ENCODE results near the gene GATA5. TPM values are rescaled to one million over a fixed set of nuclear protein-coding genes. Genes with fewer than 3 reads are reported as not detected.

GATA5 gene
- total and polyA plus RNA-seq, 8 donors = 0.02 to 0.34 (median 0.15) TPM; not detected in 5

DNA sequence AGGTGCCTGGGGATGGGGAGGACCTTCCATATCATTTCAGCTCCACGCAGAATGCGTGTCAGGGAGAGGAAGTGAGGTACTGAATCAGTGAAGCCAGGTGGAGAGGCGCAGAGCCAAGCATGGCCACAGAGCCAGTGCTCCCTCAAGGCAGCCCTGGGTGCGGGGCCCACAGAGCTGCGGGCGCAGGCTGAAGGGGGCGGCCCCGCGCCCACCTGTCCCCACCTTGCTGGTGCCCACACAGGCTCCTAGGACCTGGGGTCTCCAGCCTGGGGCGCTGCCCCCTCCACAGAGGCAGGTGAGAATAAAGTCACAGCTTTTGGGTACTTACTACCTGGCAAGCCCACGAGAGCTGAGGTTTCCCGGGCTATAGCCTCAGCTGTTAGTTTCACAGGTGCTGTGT, 40.0 kb upstream of the GATA5 start:
- Histone ChIP-seq H3K4me1 (no peaks in the 10 kb centered on the region), H3K27me3 (no peaks in the 10 kb centered on the region), H3K4me3 (no peak overlapping the region), H3K36me3 (no peaks in the 10 kb centered on the region), H3K27ac (no peak overlapping the region), H3K9me3 (no peaks in the 10 kb centered on the region)
- TF ChIP-seq, protein P1, sequence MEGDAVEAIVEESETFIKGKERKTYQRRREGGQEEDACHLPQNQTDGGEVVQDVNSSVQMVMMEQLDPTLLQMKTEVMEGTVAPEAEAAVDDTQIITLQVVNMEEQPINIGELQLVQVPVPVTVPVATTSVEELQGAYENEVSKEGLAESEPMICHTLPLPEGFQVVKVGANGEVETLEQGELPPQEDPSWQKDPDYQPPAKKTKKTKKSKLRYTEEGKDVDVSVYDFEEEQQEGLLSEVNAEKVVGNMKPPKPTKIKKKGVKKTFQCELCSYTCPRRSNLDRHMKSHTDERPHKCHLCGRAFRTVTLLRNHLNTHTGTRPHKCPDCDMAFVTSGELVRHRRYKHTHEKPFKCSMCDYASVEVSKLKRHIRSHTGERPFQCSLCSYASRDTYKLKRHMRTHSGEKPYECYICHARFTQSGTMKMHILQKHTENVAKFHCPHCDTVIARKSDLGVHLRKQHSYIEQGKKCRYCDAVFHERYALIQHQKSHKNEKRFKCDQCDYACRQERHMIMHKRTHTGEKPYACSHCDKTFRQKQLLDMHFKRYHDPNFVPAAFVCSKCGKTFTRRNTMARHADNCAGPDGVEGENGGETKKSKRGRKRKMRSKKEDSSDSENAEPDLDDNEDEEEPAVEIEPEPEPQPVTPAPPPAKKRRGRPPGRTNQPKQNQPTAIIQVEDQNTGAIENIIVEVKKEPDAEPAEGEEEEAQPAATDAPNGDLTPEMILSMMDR (IDR thresholded peaks at IDR 0.05) = no peak
- ATAC-seq = no peak
- no peak for FAIRE-seq
- DNase-seq = no peak
- intact Hi-C loops (cut with DNase I) = no loop called here
- WGBS, 2 donors = 70 to 77% methylated on average over 12 of the region's 12 CpGs

DNA sequence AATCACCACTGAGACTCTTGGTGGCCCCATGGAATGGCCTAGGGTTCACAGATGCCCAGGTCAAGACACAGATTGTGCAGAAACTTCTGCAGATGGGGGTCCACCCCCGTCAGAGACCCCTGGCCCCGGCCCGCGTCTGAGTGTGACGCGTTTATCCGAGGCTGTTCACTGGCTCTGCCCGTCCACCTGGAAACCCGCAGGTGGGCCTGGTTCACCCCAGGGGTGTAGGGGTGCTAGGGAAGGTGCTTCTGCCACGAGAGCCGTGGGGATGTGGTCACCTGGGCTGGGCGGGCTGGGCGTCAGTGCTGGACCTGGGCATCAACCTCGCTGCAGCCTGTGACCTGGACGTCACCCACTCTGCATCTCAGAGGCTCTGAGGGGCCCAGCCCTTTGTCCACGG, 39.5 kb upstream of the GATA5 start:
- Histone ChIP-seq H3K27ac (no peak overlapping the region), H3K36me3 (no peaks in the 10 kb centered on the region), H3K4me3 (no peak overlapping the region), H3K27me3 (no peaks in the 10 kb centered on the region), H3K4me1 (no peaks in the 10 kb centered on the region), H3K9me3 (no peaks in the 10 kb centered on the region)
- FAIRE-seq (no peak), ATAC-seq (no peak), DNase-seq (no peak)
- WGBS, 2 donors = 52 to 80% methylated on average over 16 of the region's 16 CpGs
- intact Hi-C loops (cut with DNase I) = no loop called here
- TF ChIP-seq, protein P1 (IDR thresholded peaks at IDR 0.05) = no peak

DNA sequence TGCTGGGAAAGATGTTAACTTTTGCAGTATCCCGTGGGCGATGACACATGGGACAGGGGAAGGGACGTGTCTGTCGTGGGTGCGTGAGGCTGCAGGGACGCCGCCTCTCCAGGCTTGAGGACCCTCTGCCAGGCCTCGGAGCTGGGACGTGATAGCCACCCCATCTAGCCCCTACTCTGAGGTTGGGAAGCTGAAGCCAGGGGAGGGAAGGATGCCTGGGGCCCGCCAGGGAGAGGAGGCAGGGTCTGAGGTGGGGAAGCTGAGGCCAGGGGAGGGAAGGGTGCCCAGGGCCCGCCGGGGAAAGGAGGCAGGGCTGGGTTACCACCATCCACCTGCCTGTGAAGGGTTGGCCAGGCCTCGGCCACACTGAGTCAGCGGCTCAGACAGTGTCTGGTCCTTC, 38.2 kb upstream of the GATA5 start:
- H3K27ac ChIP-seq = no peak overlapping the region
- no peaks in the 10 kb centered on the region for H3K36me3 ChIP-seq
- TF ChIP-seq, protein P1 (IDR thresholded peaks at IDR 0.05) = no peak
- intact Hi-C loops (cut with DNase I) = loop anchor here in 1 of 3 donors (5.0 kb wide), 1 partner anchor 103 kb away; no protein-coding TSS in a partner anchor
- DNase-seq (no peak), FAIRE-seq (no peak), ATAC-seq (no peak)
- H3K4me3 ChIP-seq = no peak overlapping the region
- H3K4me1 ChIP-seq = no peaks in the 10 kb centered on the region
- 64 to 77% methylated on average over 13 to 14 of the region's 14 CpGs for WGBS, 2 donors
- no peaks in the 10 kb centered on the region for H3K9me3 ChIP-seq
- no peaks in the 10 kb centered on the region for H3K27me3 ChIP-seq

DNA sequence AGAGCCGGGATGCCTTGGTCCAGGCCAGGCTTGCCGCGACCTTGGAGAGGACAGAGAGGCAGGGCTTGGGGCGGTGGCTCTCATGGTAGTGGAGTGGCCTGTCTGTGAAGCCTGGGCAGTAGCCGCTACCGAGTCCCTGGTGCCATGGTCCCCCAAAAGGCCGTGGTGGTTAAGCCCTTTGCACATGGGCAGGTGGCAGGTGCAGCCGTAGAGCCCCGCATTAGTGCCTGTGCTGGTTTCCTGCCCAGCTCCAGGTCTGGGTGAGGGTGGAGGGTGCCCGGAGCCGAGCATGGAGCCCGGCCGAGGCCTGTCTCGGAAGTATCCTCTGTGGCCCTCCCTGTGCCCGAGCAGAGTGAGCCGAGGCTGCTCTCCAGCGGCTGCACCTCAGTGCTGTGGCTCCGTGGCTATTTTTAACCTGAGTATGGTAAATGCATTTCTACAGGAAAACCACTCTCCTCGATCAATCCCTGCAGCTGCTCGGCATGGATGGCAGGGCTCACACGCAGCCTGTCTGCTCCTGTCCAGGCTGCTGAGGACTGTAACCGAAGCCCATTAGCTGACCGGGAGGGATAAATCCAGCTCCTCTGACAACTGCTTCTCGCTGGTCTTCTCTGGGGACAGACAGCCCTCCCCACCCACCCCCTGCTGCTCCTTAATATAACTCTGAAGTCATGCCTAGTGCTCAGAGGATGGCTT, 36.3 kb upstream of the GATA5 start:
- Histone ChIP-seq H3K27ac (no peak overlapping the region), H3K36me3 (no peaks in the 10 kb centered on the region), H3K9me3 (no peaks in the 10 kb centered on the region), H3K4me1 (no peaks in the 10 kb centered on the region), H3K27me3 (no peaks in the 10 kb centered on the region), H3K4me3 (no peak overlapping the region)
- intact Hi-C loops (cut with DNase I) = loop anchor here in 1 of 3 donors (5.0 kb wide), 1 partner anchor 105 kb away; no protein-coding TSS in a partner anchor
- TF ChIP-seq, protein P1 (IDR thresholded peaks at IDR 0.05) = no peak
- DNase-seq = no peak
- FAIRE-seq = no peak
- 40 to 46% methylated on average over 24 of the region's 24 CpGs for WGBS, 2 donors
- ATAC-seq = no peak

DNA sequence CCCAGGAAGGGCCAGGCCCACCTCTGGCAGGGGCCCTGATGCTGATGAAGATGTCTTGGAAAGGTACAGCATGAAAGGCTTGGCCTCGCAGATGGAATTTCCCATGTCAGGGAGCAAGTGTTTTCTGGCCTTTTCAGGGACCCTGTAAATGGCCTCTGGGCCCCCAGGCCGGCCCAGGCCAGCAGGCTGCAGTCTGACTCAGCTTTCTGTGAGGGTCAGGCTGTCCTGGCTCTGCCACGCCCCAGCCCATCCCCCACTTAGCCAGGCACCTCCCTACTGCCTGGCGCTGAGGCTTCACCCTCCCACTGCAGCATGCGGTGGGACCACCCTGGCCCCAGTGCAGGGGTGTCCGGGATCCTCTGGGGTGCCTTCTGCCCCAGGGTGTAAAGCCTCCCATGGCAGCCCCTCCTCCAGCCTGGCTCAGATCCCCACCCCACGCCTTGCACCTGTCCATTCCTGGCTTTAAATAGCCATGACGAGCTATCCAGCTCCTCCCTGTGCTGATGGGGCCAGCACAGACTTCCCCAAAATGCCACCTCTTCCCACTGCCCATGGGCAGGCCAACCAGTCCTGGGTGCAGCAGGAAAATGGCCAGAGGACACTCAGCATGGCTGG, 35.6 kb upstream of the GATA5 start:
- H3K27me3 ChIP-seq = no peaks in the 10 kb centered on the region
- no peak overlapping the region for H3K27ac ChIP-seq
- WGBS, 2 donors = 44 to 55% methylated on average over 8 of the region's 8 CpGs
- no peak overlapping the region for H3K4me3 ChIP-seq
- DNase-seq (no peak), ATAC-seq (no peak), FAIRE-seq (no peak)
- intact Hi-C loops (cut with DNase I) = loop anchor here in 1 of 3 donors (5.0 kb wide), 1 partner anchor 106 kb away; no protein-coding TSS in a partner anchor
- no peaks in the 10 kb centered on the region for H3K4me1 ChIP-seq
- H3K36me3 ChIP-seq = no peaks in the 10 kb centered on the region
- H3K9me3 ChIP-seq = no peaks in the 10 kb centered on the region
- TF ChIP-seq, protein P1 (IDR thresholded peaks at IDR 0.05) = no peak
